ENCODE measurements around the gene SLC25A24.

SLC25A24 gene

GRCh38 chr1:108199201-108199691, 897 bp downstream of the SLC25A24 start:
- Histone ChIP-seq H3K4me3 (ENCODE audit: low read length) (peak overlapping the region; percentile 98), H3K4me1 (ENCODE audit: control insufficient read depth, low read length) (peaks cover 18% of the 10 kb centered on the region), H3F3A (ENCODE audit: control insufficient read depth, insufficient read depth) (peaks cover 11% of the 10 kb centered on the region), H3K27me3 (ENCODE audit: control insufficient read depth, low read length) (no peaks in the 10 kb centered on the region), H3K27ac (ENCODE audit: low read depth, low read length) (no peak overlapping the region), H3K79me2 (ENCODE audit: control insufficient read depth, low read length) (peaks cover 15% of the 10 kb centered on the region), H3K36me3 (ENCODE audit: control insufficient read depth, low read length) (peaks cover 3% of the 10 kb centered on the region; the same call in 1 of the 2 replicates), H3K4me2 (ENCODE audit: low read length) (peak overlapping the region; percentile 73), H3K9me3 (ENCODE audit: control insufficient read depth, insufficient read depth, low read length) (no peaks in the 10 kb centered on the region), H3K9me2 (replicated peaks; ENCODE audit: control insufficient read depth, low read length) (no peaks in the 10 kb centered on the region), H4K20me1 (ENCODE audit: control insufficient read depth, insufficient read depth, low read depth, low read length) (no peaks in the 10 kb centered on the region)
- TF ChIP-seq CTCF (IDR thresholded peaks at IDR 0.05; ENCODE audit: low read depth, low read length, poor library complexity, severe bottlenecking): no peak
- TF ChIP-seq EZH2phosphoT487 (IDR thresholded peaks at IDR 0.05; ENCODE audit: borderline replicate concordance, low read length): no peak

GRCh38 chr1:108194051-108194450, 6.1 kb downstream of the SLC25A24 start:
- Histone ChIP-seq H3K4me2 (ENCODE audit: low read length) (no peak overlapping the region), H3K36me3 (ENCODE audit: control insufficient read depth, low read length) (peaks cover 3% of the 10 kb centered on the region; the same call in 1 of the 2 replicates), H3K9me3 (ENCODE audit: control insufficient read depth, insufficient read depth, low read length) (no peaks in the 10 kb centered on the region), H3K4me1 (ENCODE audit: control insufficient read depth, low read length) (peaks cover 5% of the 10 kb centered on the region), H3K79me2 (ENCODE audit: control insufficient read depth, low read length) (peaks cover 6% of the 10 kb centered on the region), H3K27me3 (ENCODE audit: control insufficient read depth, low read length) (no peaks in the 10 kb centered on the region), H4K20me1 (ENCODE audit: control insufficient read depth, insufficient read depth, low read depth, low read length) (no peaks in the 10 kb centered on the region), H3F3A (ENCODE audit: control insufficient read depth, insufficient read depth) (peaks cover 3% of the 10 kb centered on the region; the same call in 1 of the 2 replicates), H3K27ac (ENCODE audit: low read depth, low read length) (no peak overlapping the region), H3K9me2 (replicated peaks; ENCODE audit: control insufficient read depth, low read length) (no peaks in the 10 kb centered on the region), H3K4me3 (ENCODE audit: low read length) (no peak overlapping the region)
- no peak for TF ChIP-seq EZH2phosphoT487 (IDR thresholded peaks at IDR 0.05; ENCODE audit: borderline replicate concordance, low read length)

GRCh38 chr1:108193333-108193732, 6.8 kb downstream of the SLC25A24 start:
- no peaks in the 10 kb centered on the region for H4K20me1 ChIP-seq (ENCODE audit: control insufficient read depth, insufficient read depth, low read depth, low read length)
- H3K4me1 ChIP-seq (ENCODE audit: control insufficient read depth, low read length): no peaks in the 10 kb centered on the region
- TF ChIP-seq EZH2phosphoT487 (IDR thresholded peaks at IDR 0.05; ENCODE audit: borderline replicate concordance, low read length) (no peak), CTCF (IDR thresholded peaks at IDR 0.05; ENCODE audit: low read depth, low read length, poor library complexity, severe bottlenecking) (no peak)
- no peaks in the 10 kb centered on the region for H3K9me2 ChIP-seq (replicated peaks; ENCODE audit: control insufficient read depth, low read length)
- 0 out of 2 replicates have a peak, but pooled peaks cover 3% of the 10 kb centered on the region for H3K36me3 ChIP-seq (ENCODE audit: control insufficient read depth, low read length)
- no peak overlapping the region for H3K27ac ChIP-seq (ENCODE audit: low read depth, low read length)
- no peaks in the 10 kb centered on the region for H3K9me3 ChIP-seq (ENCODE audit: control insufficient read depth, insufficient read depth, low read length)
- no peaks in the 10 kb centered on the region for H3K79me2 ChIP-seq (ENCODE audit: control insufficient read depth, low read length)
- H3F3A ChIP-seq (ENCODE audit: control insufficient read depth, insufficient read depth): no peaks in the 10 kb centered on the region
- no peaks in the 10 kb centered on the region for H3K27me3 ChIP-seq (ENCODE audit: control insufficient read depth, low read length)
- no peak overlapping the region for H3K4me3 ChIP-seq (ENCODE audit: low read length)
- H3K4me2 ChIP-seq (ENCODE audit: low read length): no peak overlapping the region

- Histone ChIP-seq H3K9me3 (ENCODE audit: control insufficient read depth, insufficient read depth, low read length) (no peaks in the 10 kb centered on the region), H4K20me1 (ENCODE audit: control insufficient read depth, insufficient read depth, low read depth, low read length) (no peaks in the 10 kb centered on the region), H3K79me2 (ENCODE audit: control insufficient read depth, low read length) (no peaks in the 10 kb centered on the region), H3K27me3 (ENCODE audit: control insufficient read depth, low read length) (no peaks in the 10 kb centered on the region), H3F3A (ENCODE audit: control insufficient read depth, insufficient read depth) (no peaks in the 10 kb centered on the region), H3K9me2 (replicated peaks; ENCODE audit: control insufficient read depth, low read length) (no peaks in the 10 kb centered on the region), H3K36me3 (ENCODE audit: control insufficient read depth, low read length) (0 out of 2 replicates have a peak, but pooled peaks cover 3% of the 10 kb centered on the region), H3K4me3 (ENCODE audit: low read length) (no peak overlapping the region), H3K4me1 (ENCODE audit: control insufficient read depth, low read length) (no peaks in the 10 kb centered on the region), H3K27ac (ENCODE audit: low read depth, low read length) (no peak overlapping the region), H3K4me2 (ENCODE audit: low read length) (no peak overlapping the region)
- TF ChIP-seq CTCF (IDR thresholded peaks at IDR 0.05; ENCODE audit: low read depth, low read length, poor library complexity, severe bottlenecking) (no peak), EZH2phosphoT487 (IDR thresholded peaks at IDR 0.05; ENCODE audit: borderline replicate concordance, low read length) (no peak)
Observed at GRCh38 chr1:108192581-108192980, 7.6 kb downstream of the SLC25A24 start.

Data from DOHH2 (cell line).